Ovary (tissue), 3 donors: ENCODE data around the gene NID1.

ENCODE experiments used
- CTCF ChIP-seq, 3 donors: fragments of 450-650 bp in 2 of 3; fragments of 200-600 bp in 1 of 3; IDR thresholded peaks; one replicate each; pipeline versions ENCODE4 v1.5.1 to v1.8.0; 2016 to 2022; ENCODE audit warnings: antibody characterized with exemption in 3 of 3, mild to moderate bottlenecking in 1 of 3
- POLR2A ChIP-seq: fragments of 450-650 bp; IDR thresholded peaks from one replicate; pipeline ENCODE4 v1.6.1; 2017; ENCODE audit warnings: antibody characterized with exemption, mild to moderate bottlenecking, moderate library complexity
- donor health status: DM: no; HTN: no; CAD: no.

DNA sequence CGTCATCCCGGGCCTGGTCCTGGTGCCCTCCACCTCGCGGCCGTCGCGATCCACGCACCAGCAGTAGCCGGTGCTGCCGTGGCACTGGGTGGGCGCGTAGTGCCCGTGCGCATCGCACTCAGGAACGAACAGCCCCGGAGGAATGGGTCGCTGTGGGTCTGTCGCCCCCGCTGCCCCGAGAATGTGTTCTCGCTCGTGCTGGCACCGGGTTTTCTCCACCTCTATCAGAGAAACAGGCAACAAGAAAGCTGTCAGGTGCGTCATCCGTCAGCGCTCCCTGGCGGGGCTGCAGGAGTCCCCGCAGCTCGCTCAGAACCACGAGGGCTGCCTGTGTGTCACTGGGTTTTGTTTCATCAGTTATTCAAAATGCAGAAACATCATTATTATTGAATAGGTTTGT, 71.2 kb downstream of the NID1 start:
- TF ChIP-seq CTCF (IDR thresholded peaks at IDR 0.05): no peak
- no peak for TF ChIP-seq POLR2A
